Erythroblast (primary cell): ENCODE results near the gene CCDC8.

Experiments
- GATA1 ChIP-seq: IDR thresholded peaks from 2 replicates; pipeline ENCODE4 v1.6.1; 2011; ENCODE audit warnings: low read depth, mild to moderate bottlenecking, control low read depth, low read length, moderate library complexity
- POLR2A ChIP-seq: IDR thresholded peaks from 2 replicates; pipeline ENCODE4 v1.6.1; 2011; ENCODE audit warnings: mild to moderate bottlenecking, low read length

GRCh38 chr19:46371371-46371901 lies 41.9 kb downstream of the CCDC8 start:
- TF ChIP-seq POLR2A (no peak), GATA1 (no peak)
